WTC11 (cell line): Measurements from ENCODE around the gene SPOP. TPM values are rescaled to one million over a fixed set of nuclear protein-coding genes. Genes with fewer than 3 reads are reported as not detected.

Experiments
- ATAC-seq: fragments of 200-7000 bp; cut with Tn5 transposase; 2 replicates; pipeline ENCODE4 v1.10.0; 2021; ENCODE audit warnings: mild to moderate bottlenecking, moderate library complexity
- CTCF ChIA-PET: fragments of 300-600 bp; sonication (Branson Sonifier 250); formaldehyde crosslinking; loops from one replicate; lab custom pipeline; 2021; ENCODE audit warnings: antibody characterized with exemption; lab: Charles Lee
- POLR2A ChIA-PET: fragments of 350-600 bp; sonication (Branson Sonifier 250); formaldehyde crosslinking; loops from one replicate; lab custom pipeline; 2021; ENCODE audit warnings: antibody characterized with exemption; lab: Charles Lee
- DNase-seq: peaks from one replicate; pipeline ENCODE4 v3.0.0; 2021; ENCODE audit warnings: low spot score
- H3K27ac Mint-ChIP-seq: 2 replicates; pipeline ENCODE4 v1.8.0; 2021; ENCODE audit warnings: mixed read lengths
- H3K27me3 Mint-ChIP-seq: 2 replicates; pipeline ENCODE4 v1.8.0; 2021; ENCODE audit warnings: low read depth, mild to moderate bottlenecking, moderate library complexity, mixed read lengths
- H3K36me3 Mint-ChIP-seq: 2 replicates; pipeline ENCODE4 v1.8.0; 2021; ENCODE audit warnings: mixed read lengths
- H3K4me1 Mint-ChIP-seq: 2 replicates; pipeline ENCODE4 v1.8.0; 2022; ENCODE audit warnings: mixed read lengths
- H3K4me3 Mint-ChIP-seq: 2 replicates; pipeline ENCODE4 v1.8.0; 2021; ENCODE audit warnings: mild to moderate bottlenecking, moderate library complexity, mixed read lengths
- H3K9me3 Mint-ChIP-seq: 2 replicates; pipeline ENCODE4 v1.8.0; 2021; ENCODE audit warnings: mixed read lengths
- CREM ChIP-seq: sonication (generic); formaldehyde crosslinking; IDR thresholded peaks from 2 replicates; pipeline ENCODE4 v1.8.1; 2022; ENCODE audit warnings: mild to moderate bottlenecking, missing genetic modification reagents, moderate library complexity
- EMX1 ChIP-seq: fragments of 250-450 bp; sonication (Bioruptor Pico); IDR thresholded peaks from 2 replicates; pipeline ENCODE4 v1.8.0; 2021; ENCODE audit warnings: mild to moderate bottlenecking
- FOXK1 ChIP-seq: sonication (generic); formaldehyde crosslinking; IDR thresholded peaks from 2 replicates; pipeline ENCODE4 v1.8.0; 2022; ENCODE audit warnings: mild to moderate bottlenecking, moderate library complexity, missing genetic modification reagents
- GABPB1 ChIP-seq: sonication (generic); formaldehyde crosslinking; IDR thresholded peaks from 2 replicates; pipeline ENCODE4 v1.8.1; 2023; ENCODE audit warnings: mild to moderate bottlenecking, missing genetic modification reagents
- IRF2 ChIP-seq: sonication (generic); formaldehyde crosslinking; IDR thresholded peaks from 2 replicates; pipeline ENCODE4 v1.8.0; 2022; ENCODE audit warnings: low read depth, missing genetic modification reagents, borderline replicate concordance
- JAZF1 ChIP-seq: fragments of 250-450 bp; sonication (Bioruptor Pico); IDR thresholded peaks from 2 replicates; pipeline ENCODE4 v1.9.0; 2021; ENCODE audit warnings: moderate library complexity, mild to moderate bottlenecking, inconsistent platforms
- KAT7 ChIP-seq: sonication (generic); formaldehyde crosslinking; IDR thresholded peaks from 2 replicates; pipeline ENCODE4 v1.8.1; 2023; ENCODE audit warnings: missing genetic modification reagents, mild to moderate bottlenecking, borderline replicate concordance
- NR1H2 ChIP-seq: sonication (generic); formaldehyde crosslinking; IDR thresholded peaks from 2 replicates; pipeline ENCODE4 v1.9.0; 2021; ENCODE audit warnings: mild to moderate bottlenecking, moderate library complexity, missing genetic modification reagents
- NR2C2 ChIP-seq: sonication (generic); formaldehyde crosslinking; IDR thresholded peaks from 2 replicates; pipeline ENCODE4 v1.8.0; 2022; ENCODE audit warnings: mild to moderate bottlenecking, missing genetic modification reagents
- NR3C1 ChIP-seq: sonication (generic); formaldehyde crosslinking; conservative IDR thresholded peaks from 2 replicates; pipeline ENCODE4 v1.8.1; 2023; ENCODE audit warnings: low read depth, mild to moderate bottlenecking, missing genetic modification reagents
- SMAD3 ChIP-seq: sonication (generic); formaldehyde crosslinking; IDR thresholded peaks from 2 replicates; pipeline ENCODE4 v1.8.0; 2022; ENCODE audit warnings: missing genetic modification reagents, mild to moderate bottlenecking, borderline replicate concordance
- SP1 ChIP-seq: sonication (generic); formaldehyde crosslinking; conservative IDR thresholded peaks from 2 replicates; pipeline ENCODE4 v1.8.1; 2022; ENCODE audit warnings: missing genetic modification reagents
- TCF7 ChIP-seq: sonication (generic); formaldehyde crosslinking; IDR thresholded peaks from 2 replicates; pipeline ENCODE4 v1.8.0; 2022; ENCODE audit warnings: mild to moderate bottlenecking, low read depth, missing genetic modification reagents, moderate library complexity
- TP53 ChIP-seq: sonication (generic); formaldehyde crosslinking; IDR thresholded peaks from 2 replicates; pipeline ENCODE4 v1.8.1; 2023; ENCODE audit warnings: mild to moderate bottlenecking, missing genetic modification reagents
- ZNF219 ChIP-seq: sonication (generic); formaldehyde crosslinking; IDR thresholded peaks from 2 replicates; pipeline ENCODE4 v1.8.0; 2023; ENCODE audit warnings: missing genetic modification reagents, mild to moderate bottlenecking, borderline replicate concordance
- ZNF263 ChIP-seq: sonication (generic); formaldehyde crosslinking; IDR thresholded peaks from 2 replicates; pipeline ENCODE4 v1.8.1; 2022; ENCODE audit warnings: low read depth, mild to moderate bottlenecking, moderate library complexity, missing genetic modification reagents
- ZNF396 ChIP-seq: fragments of 250-450 bp; sonication (Bioruptor Pico); IDR thresholded peaks from 2 replicates; pipeline ENCODE4 v1.8.0; 2021; ENCODE audit warnings: mild to moderate bottlenecking, moderate library complexity, borderline replicate concordance
- ZNF416 ChIP-seq: fragments of 250-450 bp; sonication (Bioruptor Pico); IDR thresholded peaks from 2 replicates; pipeline ENCODE4 v1.9.0; 2021; ENCODE audit warnings: mild to moderate bottlenecking, inconsistent platforms
- ZNF423 ChIP-seq: fragments of 250-450 bp; sonication (Bioruptor Pico); IDR thresholded peaks from 2 replicates; pipeline ENCODE4 v2.1.2; 2022; ENCODE audit warnings: mild to moderate bottlenecking, moderate library complexity
- total RNA-seq: library from RNA; stranded (reverse); gene quantifications from 3 replicates; pipeline ENCODE4 v1.2.3, GENCODE V29; 2021
- TF ChIP-seq, protein P1 (sequence below): sonication (generic); formaldehyde crosslinking; IDR thresholded peaks from 2 replicates; pipeline ENCODE4 v1.8.1; 2023; ENCODE audit warnings: mild to moderate bottlenecking, missing genetic modification reagents, moderate library complexity
- TF ChIP-seq, protein P2 (sequence below): sonication (generic); formaldehyde crosslinking; IDR thresholded peaks from 2 replicates; pipeline ENCODE4 v1.8.0; 2022; ENCODE audit warnings: mild to moderate bottlenecking, missing genetic modification reagents
- TF ChIP-seq, protein P3 (sequence below): fragments of 250-450 bp; sonication (Bioruptor Pico); conservative IDR thresholded peaks from 2 replicates; pipeline ENCODE4 v1.9.0; 2021; ENCODE audit warnings: mild to moderate bottlenecking
- TF ChIP-seq, protein P4 (sequence below): sonication (generic); formaldehyde crosslinking; IDR thresholded peaks from 2 replicates; pipeline ENCODE4 v1.8.1; 2023; ENCODE audit warnings: mild to moderate bottlenecking, missing genetic modification reagents, moderate library complexity
- TF ChIP-seq, protein P5 (sequence below): fragments of 250-450 bp; sonication (Bioruptor Pico); IDR thresholded peaks from 2 replicates; pipeline ENCODE4 v2.1.2; 2022; ENCODE audit warnings: mild to moderate bottlenecking, moderate library complexity
- TF ChIP-seq, protein P6 (sequence below): sonication (generic); formaldehyde crosslinking; conservative IDR thresholded peaks from 2 replicates; pipeline ENCODE4 v1.8.1; 2023; ENCODE audit warnings: mild to moderate bottlenecking, low read depth, missing genetic modification reagents, moderate library complexity

SPOP gene
- total RNA-seq, 1 experiment from 2014 or later: 19.2 TPM

DNA sequence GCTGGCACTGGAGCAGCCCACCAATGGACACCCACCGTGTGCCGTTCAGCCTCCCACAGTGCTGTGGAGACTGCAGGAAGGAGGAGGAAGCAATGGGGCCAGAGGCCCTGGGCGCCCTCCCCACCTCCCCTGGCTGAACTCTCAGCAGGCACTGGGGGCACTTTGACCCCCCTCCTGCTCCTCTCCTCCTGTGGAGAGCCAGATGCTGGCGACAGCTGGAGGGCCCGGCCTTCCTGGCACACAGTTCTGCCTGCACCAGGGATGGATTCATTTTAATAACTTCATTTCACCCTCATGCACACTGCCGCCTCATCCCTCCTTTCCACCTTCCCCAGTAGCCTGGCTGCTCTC is 96.3 kb downstream of the SPOP start:
- Mint-ChIP-seq H3K27ac (no peak overlapping the region), H3K4me3 (no peak overlapping the region), H3K36me3 (no peaks in the 10 kb centered on the region), H3K4me1 (peaks cover 4% of the 10 kb centered on the region), H3K9me3 (no peaks in the 10 kb centered on the region), H3K27me3 (peaks cover 21% of the 10 kb centered on the region)
- DNase-seq (no peak), ATAC-seq (no peak)
- ChIA-PET CTCF (no interaction called here), POLR2A (no interaction called here)
- TF ChIP-seq GABPB1 (CRISPR knock-in tag): no peak
- TF ChIP-seq, protein P1, sequence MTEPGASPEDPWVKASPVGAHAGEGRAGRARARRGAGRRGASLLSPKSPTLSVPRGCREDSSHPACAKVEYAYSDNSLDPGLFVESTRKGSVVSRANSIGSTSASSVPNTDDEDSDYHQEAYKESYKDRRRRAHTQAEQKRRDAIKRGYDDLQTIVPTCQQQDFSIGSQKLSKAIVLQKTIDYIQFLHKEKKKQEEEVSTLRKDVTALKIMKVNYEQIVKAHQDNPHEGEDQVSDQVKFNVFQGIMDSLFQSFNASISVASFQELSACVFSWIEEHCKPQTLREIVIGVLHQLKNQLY (CRISPR knock-in tag): no peak
- TF ChIP-seq, protein P2, sequence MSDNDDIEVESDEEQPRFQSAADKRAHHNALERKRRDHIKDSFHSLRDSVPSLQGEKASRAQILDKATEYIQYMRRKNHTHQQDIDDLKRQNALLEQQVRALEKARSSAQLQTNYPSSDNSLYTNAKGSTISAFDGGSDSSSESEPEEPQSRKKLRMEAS: no peak
- TF ChIP-seq KAT7 (CRISPR knock-in tag): no peak
- TF ChIP-seq ZNF396 (CRISPR knock-in tag): no peak
- TF ChIP-seq, protein P3, sequence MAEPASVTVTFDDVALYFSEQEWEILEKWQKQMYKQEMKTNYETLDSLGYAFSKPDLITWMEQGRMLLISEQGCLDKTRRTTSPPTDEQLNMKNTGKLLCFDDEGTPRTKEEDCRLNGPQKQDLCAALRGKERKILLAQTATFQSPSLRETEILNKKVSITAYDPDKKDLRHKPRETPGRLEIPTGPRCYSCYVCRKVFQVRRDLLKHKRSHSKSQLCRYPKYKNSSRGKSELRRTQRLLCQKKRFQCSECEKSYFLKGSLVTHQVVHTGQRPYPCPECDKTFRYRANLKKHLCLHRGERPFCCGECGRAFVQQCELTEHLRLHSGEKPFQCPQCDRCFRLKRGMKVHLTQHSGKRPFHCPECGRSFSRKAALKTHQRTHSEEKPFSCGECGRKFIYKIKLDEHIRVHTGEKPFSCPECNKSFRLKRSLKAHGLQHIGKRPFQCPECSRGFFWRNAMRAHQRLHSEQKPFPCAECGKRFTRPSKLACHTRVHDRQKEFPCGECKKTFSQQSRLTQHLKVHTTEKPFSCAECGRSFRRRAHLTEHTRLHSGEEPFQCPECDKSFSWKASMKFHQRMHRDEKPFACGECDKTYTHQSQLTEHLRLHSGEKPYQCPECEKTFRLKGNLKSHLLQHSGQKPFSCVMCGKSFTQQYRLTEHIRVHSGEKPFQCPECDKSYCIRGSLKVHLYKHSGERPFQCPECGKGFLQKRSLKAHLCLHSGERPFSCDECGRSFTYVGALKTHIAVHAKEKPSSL: no peak
- no peak for TF ChIP-seq FOXK1 (CRISPR knock-in tag)
- TF ChIP-seq ZNF219: no peak
- TF ChIP-seq TP53 (CRISPR knock-in tag): no peak
- no peak for TF ChIP-seq IRF2 (CRISPR knock-in tag)
- no peak for TF ChIP-seq ZNF423 (CRISPR knock-in tag)
- TF ChIP-seq, protein P4, sequence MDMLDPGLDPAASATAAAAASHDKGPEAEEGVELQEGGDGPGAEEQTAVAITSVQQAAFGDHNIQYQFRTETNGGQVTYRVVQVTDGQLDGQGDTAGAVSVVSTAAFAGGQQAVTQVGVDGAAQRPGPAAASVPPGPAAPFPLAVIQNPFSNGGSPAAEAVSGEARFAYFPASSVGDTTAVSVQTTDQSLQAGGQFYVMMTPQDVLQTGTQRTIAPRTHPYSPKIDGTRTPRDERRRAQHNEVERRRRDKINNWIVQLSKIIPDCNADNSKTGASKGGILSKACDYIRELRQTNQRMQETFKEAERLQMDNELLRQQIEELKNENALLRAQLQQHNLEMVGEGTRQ (CRISPR knock-in tag): no peak
- TF ChIP-seq JAZF1: no peak
- TF ChIP-seq, all 79 proteins: peak for 0

DNA sequence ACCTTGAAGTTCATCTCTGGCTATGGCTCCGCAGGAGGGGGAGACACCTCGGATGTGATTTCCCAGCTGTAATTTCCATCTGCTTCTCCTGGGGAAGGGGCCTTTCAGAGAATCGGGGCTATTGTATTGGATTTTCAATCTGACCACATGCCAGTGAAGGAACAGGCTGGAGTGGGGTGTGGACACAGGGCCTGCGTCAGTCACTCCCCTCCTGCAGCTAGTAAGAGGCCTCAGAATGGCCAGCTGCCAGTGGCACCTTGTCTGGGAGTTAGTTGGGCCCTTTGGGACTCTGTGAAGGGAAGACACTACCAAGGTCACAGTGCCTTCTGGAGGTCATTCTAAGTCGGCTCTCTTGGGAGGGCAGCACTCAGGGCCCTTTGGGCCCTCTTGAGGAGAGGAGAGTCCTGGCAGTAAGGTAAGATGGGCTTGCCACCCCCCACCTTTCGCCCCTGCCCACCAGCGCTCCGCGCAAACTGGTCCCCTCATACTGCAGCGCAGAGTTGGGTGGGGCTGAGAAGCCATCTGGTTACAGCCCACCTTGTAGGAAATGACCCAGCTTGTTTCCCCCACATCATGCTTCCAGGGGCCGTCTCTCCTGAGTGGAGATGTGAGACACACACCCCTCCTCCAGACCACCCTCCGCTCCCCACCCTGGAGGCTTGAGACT is 96.8 kb downstream of the SPOP start:
- DNase-seq (no peak), ATAC-seq (no peak)
- CTCF ChIA-PET: interaction anchor here (0.9 kb wide), 1 partner anchor 24 kb away, joined by 6 read pairs; no protein-coding TSS in a partner anchor
- peaks cover 21% of the 10 kb centered on the region for H3K27me3 Mint-ChIP-seq
- POLR2A ChIA-PET: no interaction called here
- H3K4me3 Mint-ChIP-seq: no peak overlapping the region
- no peaks in the 10 kb centered on the region for H3K36me3 Mint-ChIP-seq
- no peak overlapping the region for H3K27ac Mint-ChIP-seq
- peaks cover 4% of the 10 kb centered on the region for H3K4me1 Mint-ChIP-seq
- H3K9me3 Mint-ChIP-seq: no peaks in the 10 kb centered on the region
- TF ChIP-seq ZNF263 (CRISPR knock-in tag) (no peak), SMAD3 (no peak), NR1H2 (CRISPR knock-in tag) (no peak), FOXK1 (CRISPR knock-in tag) (no peak), EMX1 (CRISPR knock-in tag) (no peak), ZNF416 (CRISPR knock-in tag) (no peak), SP1 (CRISPR knock-in tag) (no peak), NR3C1 (no peak), CREM (CRISPR knock-in tag) (no peak), IRF2 (CRISPR knock-in tag) (no peak), NR2C2 (CRISPR knock-in tag) (no peak), GABPB1 (CRISPR knock-in tag) (no peak), TCF7 (CRISPR knock-in tag) (no peak)
- TF ChIP-seq, protein P3: no peak
- TF ChIP-seq, protein P2: no peak
- TF ChIP-seq, protein P5, sequence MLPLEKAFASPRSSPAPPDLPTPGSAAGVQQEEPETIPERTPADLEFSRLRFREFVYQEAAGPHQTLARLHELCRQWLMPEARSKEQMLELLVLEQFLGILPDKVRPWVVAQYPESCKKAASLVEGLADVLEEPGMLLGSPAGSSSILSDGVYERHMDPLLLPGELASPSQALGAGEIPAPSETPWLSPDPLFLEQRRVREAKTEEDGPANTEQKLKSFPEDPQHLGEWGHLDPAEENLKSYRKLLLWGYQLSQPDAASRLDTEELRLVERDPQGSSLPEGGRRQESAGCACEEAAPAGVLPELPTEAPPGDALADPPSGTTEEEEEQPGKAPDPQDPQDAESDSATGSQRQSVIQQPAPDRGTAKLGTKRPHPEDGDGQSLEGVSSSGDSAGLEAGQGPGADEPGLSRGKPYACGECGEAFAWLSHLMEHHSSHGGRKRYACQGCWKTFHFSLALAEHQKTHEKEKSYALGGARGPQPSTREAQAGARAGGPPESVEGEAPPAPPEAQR (CRISPR knock-in tag): no peak
- TF ChIP-seq, protein P6, sequence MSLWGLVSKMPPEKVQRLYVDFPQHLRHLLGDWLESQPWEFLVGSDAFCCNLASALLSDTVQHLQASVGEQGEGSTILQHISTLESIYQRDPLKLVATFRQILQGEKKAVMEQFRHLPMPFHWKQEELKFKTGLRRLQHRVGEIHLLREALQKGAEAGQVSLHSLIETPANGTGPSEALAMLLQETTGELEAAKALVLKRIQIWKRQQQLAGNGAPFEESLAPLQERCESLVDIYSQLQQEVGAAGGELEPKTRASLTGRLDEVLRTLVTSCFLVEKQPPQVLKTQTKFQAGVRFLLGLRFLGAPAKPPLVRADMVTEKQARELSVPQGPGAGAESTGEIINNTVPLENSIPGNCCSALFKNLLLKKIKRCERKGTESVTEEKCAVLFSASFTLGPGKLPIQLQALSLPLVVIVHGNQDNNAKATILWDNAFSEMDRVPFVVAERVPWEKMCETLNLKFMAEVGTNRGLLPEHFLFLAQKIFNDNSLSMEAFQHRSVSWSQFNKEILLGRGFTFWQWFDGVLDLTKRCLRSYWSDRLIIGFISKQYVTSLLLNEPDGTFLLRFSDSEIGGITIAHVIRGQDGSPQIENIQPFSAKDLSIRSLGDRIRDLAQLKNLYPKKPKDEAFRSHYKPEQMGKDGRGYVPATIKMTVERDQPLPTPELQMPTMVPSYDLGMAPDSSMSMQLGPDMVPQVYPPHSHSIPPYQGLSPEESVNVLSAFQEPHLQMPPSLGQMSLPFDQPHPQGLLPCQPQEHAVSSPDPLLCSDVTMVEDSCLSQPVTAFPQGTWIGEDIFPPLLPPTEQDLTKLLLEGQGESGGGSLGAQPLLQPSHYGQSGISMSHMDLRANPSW (CRISPR knock-in tag): no peak
